Loucy (cell line): Measurements from ENCODE around the gene FAM168B.

ENCODE experiments used
- H2AFZ ChIP-seq: fragments of 200-600 bp; sonication (generic); 2 replicates; pipeline ENCODE4 v1.6.0; 2016; ENCODE audit warnings: antibody characterized with exemption, mild to moderate bottlenecking, low read length, moderate library complexity
- H3F3A ChIP-seq: fragments of 200-600 bp; 2 replicates; pipeline ENCODE4 v1.6.0; 2016; ENCODE audit warnings: antibody characterized with exemption, low read depth, mild to moderate bottlenecking
- H3K27me3 ChIP-seq: fragments of 200-600 bp; sonication (generic); 2 replicates; pipeline ENCODE4 v1.6.1; 2014; ENCODE audit warnings: low read length, mild to moderate bottlenecking; ENCODE audit not compliant: insufficient read depth, poor library complexity, severe bottlenecking
- H3K36me3 ChIP-seq: fragments of 200-600 bp; sonication (generic); 2 replicates; pipeline ENCODE4 v1.6.1; 2016; ENCODE audit warnings: low read length; ENCODE audit not compliant: insufficient read depth
- H3K4me1 ChIP-seq: fragments of 200-600 bp; sonication (generic); 2 replicates; pipeline ENCODE4 v1.5.1; 2014; ENCODE audit warnings: low read length, mild to moderate bottlenecking; ENCODE audit not compliant: insufficient read depth, poor library complexity, severe bottlenecking
- H3K4me2 ChIP-seq: fragments of 200-600 bp; sonication (generic); 2 replicates; pipeline ENCODE4 v1.6.0; 2014; ENCODE audit warnings: antibody characterized with exemption, low read length, low read depth, mild to moderate bottlenecking; ENCODE audit not compliant: poor library complexity, severe bottlenecking
- H3K4me3 ChIP-seq: fragments of 200-600 bp; sonication (generic); 2 replicates; pipeline ENCODE4 v1.5.1; 2014; ENCODE audit warnings: low read length, mild to moderate bottlenecking, mixed read lengths; ENCODE audit not compliant: poor library complexity, severe bottlenecking
- H3K79me2 ChIP-seq: fragments of 200-600 bp; sonication (generic); 2 replicates; pipeline ENCODE4 v1.6.1; 2014; ENCODE audit warnings: low read length; ENCODE audit not compliant: insufficient read depth
- H3K9ac ChIP-seq: fragments of 200-600 bp; sonication (generic); 2 replicates; pipeline ENCODE4 v1.6.0; 2014; ENCODE audit warnings: mild to moderate bottlenecking, low read depth, low read length, moderate library complexity; ENCODE audit not compliant: poor library complexity, severe bottlenecking
- H3K9me2 ChIP-seq: fragments of 200-600 bp; sonication (generic); replicated peaks from 2 replicates; pipeline ENCODE4 v1.6.1; 2016; ENCODE audit warnings: low read depth, low read length, mixed read lengths
- H3K9me3 ChIP-seq: fragments of 200-600 bp; sonication (generic); 2 replicates; pipeline ENCODE4 v1.6.1; 2014; ENCODE audit warnings: mild to moderate bottlenecking, antibody characterized with exemption, low read length, low read depth; ENCODE audit not compliant: insufficient read depth
- H4K20me1 ChIP-seq: fragments of 200-600 bp; sonication (generic); 2 replicates; pipeline ENCODE4 v1.6.0; 2014; ENCODE audit warnings: antibody characterized with exemption, low read length, mild to moderate bottlenecking; ENCODE audit not compliant: insufficient read depth, poor library complexity, severe bottlenecking
- EZH2phosphoT487 ChIP-seq: fragments of 200-600 bp; IDR thresholded peaks from 2 replicates; pipeline ENCODE4 v1.6.1; 2018; ENCODE audit warnings: antibody characterized with exemption, mild to moderate bottlenecking, moderate library complexity, borderline replicate concordance
- TF ChIP-seq, protein P1 (sequence below): fragments of 200-600 bp; sonication (generic); conservative IDR thresholded peaks from 2 replicates; pipeline ENCODE4 v1.5.1; 2014; ENCODE audit warnings: mild to moderate bottlenecking, antibody characterized with exemption, low read length

The FAM168B gene

DNA sequence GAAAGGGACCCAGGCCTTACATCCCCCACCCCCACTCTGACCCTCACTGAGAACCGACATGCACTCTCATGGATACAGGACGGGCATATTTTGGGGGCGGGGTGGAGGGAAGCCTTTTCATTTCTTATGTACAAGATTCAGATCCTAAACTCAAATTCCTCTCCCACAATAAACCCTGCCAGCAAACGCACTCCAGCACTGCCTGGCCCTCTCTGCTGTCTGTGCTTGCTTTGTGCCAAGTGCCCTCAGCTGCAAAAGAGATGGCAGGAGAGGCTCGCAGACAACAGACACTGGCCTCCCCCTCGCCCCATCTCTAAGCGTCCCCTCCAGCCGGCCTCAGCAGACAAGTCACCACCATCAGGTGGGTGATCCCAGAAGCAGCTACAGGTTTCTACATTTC, 42.4 kb downstream of the FAM168B start:
- Histone ChIP-seq H3K4me2 (no peak overlapping the region), H3K9me2 (no peaks in the 10 kb centered on the region), H3K36me3 (peaks cover 98% of the 10 kb centered on the region; the same call in 1 of the 2 replicates), H3K9ac (no peak overlapping the region), H3K27me3 (no peaks in the 10 kb centered on the region), H3K9me3 (no peaks in the 10 kb centered on the region), H3K79me2 (peaks cover 16% of the 10 kb centered on the region; the same call in 1 of the 2 replicates), H3K4me3 (no peak overlapping the region), H3F3A (no peaks in the 10 kb centered on the region), H4K20me1 (peaks cover 22% of the 10 kb centered on the region), H3K4me1 (no peaks in the 10 kb centered on the region), H2AFZ (no peak overlapping the region)
- TF ChIP-seq, protein P1, sequence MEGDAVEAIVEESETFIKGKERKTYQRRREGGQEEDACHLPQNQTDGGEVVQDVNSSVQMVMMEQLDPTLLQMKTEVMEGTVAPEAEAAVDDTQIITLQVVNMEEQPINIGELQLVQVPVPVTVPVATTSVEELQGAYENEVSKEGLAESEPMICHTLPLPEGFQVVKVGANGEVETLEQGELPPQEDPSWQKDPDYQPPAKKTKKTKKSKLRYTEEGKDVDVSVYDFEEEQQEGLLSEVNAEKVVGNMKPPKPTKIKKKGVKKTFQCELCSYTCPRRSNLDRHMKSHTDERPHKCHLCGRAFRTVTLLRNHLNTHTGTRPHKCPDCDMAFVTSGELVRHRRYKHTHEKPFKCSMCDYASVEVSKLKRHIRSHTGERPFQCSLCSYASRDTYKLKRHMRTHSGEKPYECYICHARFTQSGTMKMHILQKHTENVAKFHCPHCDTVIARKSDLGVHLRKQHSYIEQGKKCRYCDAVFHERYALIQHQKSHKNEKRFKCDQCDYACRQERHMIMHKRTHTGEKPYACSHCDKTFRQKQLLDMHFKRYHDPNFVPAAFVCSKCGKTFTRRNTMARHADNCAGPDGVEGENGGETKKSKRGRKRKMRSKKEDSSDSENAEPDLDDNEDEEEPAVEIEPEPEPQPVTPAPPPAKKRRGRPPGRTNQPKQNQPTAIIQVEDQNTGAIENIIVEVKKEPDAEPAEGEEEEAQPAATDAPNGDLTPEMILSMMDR, result no peak
- TF ChIP-seq EZH2phosphoT487, result no peak

DNA sequence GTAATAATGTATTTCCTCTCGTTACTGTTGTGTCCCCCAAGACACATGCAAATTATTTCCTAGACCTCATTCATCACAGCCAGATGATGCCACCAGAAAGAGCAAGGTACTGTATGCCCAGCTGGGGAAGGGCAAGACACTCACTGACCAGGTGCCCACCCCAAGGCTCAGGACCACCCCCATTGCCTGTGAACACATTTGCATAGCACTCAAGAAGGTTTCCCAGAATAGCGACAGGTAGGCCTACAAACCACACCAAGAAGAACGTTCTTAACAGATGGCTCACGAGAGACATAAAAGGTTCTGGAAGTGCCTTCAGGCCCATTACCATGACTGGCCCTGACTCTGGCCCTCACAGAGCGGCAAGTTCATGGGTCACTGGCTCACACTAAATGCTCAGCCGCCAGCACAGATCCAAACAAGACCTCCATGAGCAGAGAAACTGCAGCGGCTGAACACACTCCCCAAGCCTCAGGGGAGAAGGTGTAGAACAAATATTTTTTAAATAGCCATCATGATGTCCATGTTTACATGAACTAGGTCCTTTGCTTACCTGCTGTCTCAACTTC, 44.0 kb downstream of the FAM168B start:
- Histone ChIP-seq H3K27me3 (no peaks in the 10 kb centered on the region), H3K36me3 (peaks cover 81% of the 10 kb centered on the region; the same call in 1 of the 2 replicates), H3K9me3 (no peaks in the 10 kb centered on the region), H3K4me1 (no peaks in the 10 kb centered on the region), H3F3A (no peaks in the 10 kb centered on the region), H3K4me3 (no peak overlapping the region), H3K9ac (no peak overlapping the region), H3K4me2 (no peak overlapping the region), H2AFZ (no peak overlapping the region), H3K79me2 (peaks cover under 1% of the 10 kb centered on the region; the same call in 1 of the 2 replicates), H4K20me1 (peaks cover 12% of the 10 kb centered on the region), H3K9me2 (no peaks in the 10 kb centered on the region)
- TF ChIP-seq, protein P1, result no peak
- no peak for TF ChIP-seq EZH2phosphoT487

DNA sequence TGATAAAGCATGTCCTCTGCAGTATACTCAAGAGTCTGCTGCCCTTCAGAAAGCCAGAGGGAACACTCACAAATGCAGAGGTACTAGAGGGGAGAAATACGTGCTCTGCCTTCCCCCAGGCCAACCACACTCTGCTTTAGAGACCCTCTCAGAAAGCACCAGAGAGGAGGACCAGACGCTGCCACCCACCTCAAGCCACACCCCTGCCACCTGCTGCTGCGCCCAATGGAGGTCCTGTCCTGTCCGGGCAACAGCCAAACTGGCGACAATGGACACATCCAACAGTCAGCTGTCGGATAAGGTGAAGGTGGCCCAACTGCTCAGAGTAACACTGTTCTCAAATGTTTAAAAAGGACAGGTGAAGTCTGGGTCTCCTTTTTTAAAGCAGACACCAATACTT, 44.6 kb downstream of the FAM168B start:
- H3K4me1 ChIP-seq, result no peaks in the 10 kb centered on the region
- H2AFZ ChIP-seq, result no peak overlapping the region
- no peak overlapping the region for H3K9ac ChIP-seq
- no peaks in the 10 kb centered on the region for H3F3A ChIP-seq
- H3K4me2 ChIP-seq, result no peak overlapping the region
- H3K4me3 ChIP-seq, result no peak overlapping the region
- no peaks in the 10 kb centered on the region for H3K79me2 ChIP-seq
- H3K9me2 ChIP-seq, result no peaks in the 10 kb centered on the region
- H3K9me3 ChIP-seq, result no peaks in the 10 kb centered on the region
- TF ChIP-seq, protein P1, result no peak
- no peak for TF ChIP-seq EZH2phosphoT487
- H3K36me3 ChIP-seq, result peaks cover 77% of the 10 kb centered on the region; the same call in 1 of the 2 replicates
- H3K27me3 ChIP-seq, result no peaks in the 10 kb centered on the region
- H4K20me1 ChIP-seq, result peaks cover 12% of the 10 kb centered on the region
